ENCODE results near the gene EPB41L1.
A peak's percentile ranks its signal among the peaks of the same experiment; 100 is the strongest.

The EPB41L1 gene

GRCh38 chr20:36231331-36231730 is 76.8 kb downstream of the EPB41L1 start:
- no peak for DNase-seq

DNA sequence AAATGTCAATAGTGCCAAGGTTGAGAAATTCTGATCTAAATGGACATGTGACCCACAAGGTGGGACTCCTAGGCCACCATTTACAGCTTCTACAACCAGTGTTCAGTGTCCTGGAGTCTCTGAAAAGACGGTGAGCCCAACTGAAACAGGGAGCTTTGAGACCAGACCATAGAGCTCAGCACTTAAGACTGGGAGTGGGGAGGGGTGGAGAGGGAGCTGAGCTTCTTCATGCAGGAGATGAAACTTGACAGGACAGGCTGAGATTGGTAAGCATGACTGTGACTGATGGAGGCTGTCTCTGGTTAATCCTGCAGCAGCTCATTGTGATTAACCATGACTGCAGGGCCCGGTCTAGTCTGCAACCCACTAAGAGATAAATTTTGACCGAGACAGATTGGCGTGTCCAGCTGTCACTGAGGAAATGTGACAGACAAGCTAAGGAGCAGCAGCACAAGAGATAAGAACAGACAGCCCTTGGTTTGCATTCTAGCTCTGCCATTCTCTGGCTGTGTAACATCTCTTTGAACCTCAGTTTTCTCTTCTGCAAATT is 80.3 kb downstream of the EPB41L1 start:
- no peak for DNase-seq

GRCh38 chr20:36235892-36236785 is 81.6 kb downstream of the EPB41L1 start, which contains the start of gene AAR2:
Gene AAR2 (plus strand): TSS chr20:36236478. CDS start chr20:36239869, 3,391 bp downstream.
- peak; percentile 84 for DNase-seq

DNA sequence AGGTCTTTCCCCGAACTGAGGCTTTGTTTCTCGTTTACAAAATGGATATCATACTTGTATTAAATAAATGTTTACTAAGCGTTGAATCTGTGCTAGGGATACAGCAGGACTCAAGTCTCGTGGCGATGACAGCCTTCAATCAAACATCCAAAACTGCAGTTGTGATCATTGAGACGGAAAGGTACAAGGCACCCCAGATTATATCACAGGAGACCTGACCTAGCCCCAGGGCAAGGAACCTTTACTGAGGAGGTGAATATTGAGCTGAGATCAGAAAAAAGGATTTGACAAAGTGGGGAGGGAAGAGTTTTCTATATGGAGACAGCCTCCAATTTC is 82.2 kb downstream of the EPB41L1 start:
- DNase-seq = no peak

- DNase-seq = no peak
These were observed 82.9 kb downstream of the EPB41L1 start for GRCh38 chr20:36237477-36237876.

- no peak for DNase-seq
These were observed 83.6 kb downstream of the EPB41L1 start for GRCh38 chr20:36238153-36238552.

DNA sequence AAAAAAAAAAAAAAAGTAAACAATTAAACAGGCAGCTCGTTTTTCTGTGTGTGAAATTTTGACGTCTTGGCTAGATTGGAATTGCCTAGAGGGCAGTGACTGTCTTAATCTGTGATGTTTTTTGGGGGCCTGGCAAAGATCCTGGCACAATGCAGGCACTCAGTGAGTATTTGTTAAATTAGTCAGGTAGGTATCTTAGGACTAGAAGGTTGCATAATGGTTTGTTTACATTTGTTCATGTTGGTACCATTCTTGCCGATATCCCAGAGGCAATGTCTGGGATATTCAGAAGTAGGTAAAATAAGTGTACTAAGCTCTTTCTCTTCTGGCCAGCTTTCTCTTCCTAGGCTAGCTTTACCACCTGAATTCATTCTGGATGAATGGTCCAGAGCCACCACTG is 84.2 kb downstream of the EPB41L1 start:
- no peak for DNase-seq

DNA sequence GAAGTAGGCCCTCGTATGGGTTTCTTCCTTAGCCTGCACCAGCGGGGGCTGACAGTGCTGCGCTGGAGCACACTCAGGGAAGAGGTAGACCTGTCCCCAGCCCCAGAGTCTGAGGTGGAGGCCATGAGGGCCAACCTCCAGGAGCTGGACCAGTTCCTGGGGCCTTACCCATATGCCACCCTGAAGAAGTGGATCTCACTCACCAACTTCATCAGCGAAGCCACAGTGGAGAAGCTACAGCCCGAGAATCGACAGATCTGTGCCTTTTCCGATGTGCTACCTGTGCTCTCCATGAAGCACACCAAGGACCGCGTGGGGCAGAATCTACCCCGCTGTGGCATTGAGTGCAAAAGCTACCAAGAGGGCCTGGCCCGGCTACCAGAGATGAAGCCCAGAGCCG is 85.5 kb downstream of the EPB41L1 start:
- no peak for DNase-seq

- DNase-seq = no peak
These were observed 87.1 kb downstream of the EPB41L1 start for GRCh38 chr20:36241678-36242077.

- no peak for DNase-seq
These were observed 89.2 kb downstream of the EPB41L1 start for GRCh38 chr20:36243726-36244125.

- DNase-seq = peak; percentile 93
These were observed 91.9 kb downstream of the EPB41L1 start for GRCh38 chr20:36246401-36246800.

DNA sequence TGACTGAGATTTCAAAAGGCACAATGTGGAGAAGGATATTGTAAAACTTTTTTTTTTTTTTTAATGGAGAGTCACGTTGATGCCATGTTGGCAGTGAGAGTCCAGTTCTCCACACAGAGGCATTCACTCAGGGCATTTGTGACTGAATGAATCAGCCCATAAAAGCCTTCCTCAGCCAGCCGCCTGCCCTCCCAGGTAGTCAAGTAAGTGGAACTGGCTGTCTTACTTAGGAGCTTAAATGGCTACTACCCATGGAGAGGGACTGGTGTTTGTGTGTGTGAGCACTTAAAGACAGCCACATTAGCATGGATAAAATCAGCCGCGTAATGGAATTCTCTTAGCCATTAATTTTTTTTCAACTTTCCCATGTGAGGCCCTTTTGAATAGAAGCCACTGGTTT is 94.3 kb downstream of the EPB41L1 start:
- DNase-seq = no peak

DNA sequence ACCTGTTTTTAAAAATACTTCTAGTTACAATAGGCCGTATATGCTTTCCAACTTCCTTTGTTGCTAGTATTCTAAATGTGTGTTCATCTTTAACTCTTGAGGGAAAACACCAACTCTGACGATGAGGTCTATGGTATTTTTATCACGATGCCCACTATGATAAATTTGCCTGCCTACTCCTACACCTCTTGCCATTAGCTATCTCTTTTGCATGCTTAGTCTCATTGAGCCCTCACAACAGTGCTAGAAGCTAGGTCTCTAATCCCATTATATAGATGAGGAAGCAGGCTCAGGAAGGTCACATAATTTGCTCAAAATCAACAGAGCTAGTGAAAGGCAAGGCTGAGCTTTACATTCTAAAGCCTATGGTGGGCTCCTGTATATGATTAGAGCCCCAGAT is 94.9 kb downstream of the EPB41L1 start:
- DNase-seq = no peak

DNA sequence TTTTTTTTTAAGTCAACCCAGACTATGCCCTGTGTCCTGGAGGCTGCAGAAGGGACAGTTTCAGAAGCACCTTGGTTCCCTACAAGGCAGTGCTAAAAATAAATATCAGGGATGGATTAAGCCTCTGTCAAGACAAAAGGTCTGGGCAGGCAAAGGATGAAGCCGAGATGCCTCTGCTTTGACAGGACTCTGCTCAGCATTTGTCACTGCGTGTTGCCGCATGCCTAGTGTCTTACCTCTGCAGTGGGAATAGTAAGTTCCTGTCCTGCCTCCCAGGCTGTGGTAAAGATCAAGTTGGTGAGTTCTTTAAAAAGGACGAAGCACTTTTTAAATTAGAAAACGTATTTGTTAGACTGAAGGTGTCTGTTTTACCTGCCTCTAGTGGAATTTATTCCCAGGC is 96.9 kb downstream of the EPB41L1 start:
- no peak for DNase-seq

DNA sequence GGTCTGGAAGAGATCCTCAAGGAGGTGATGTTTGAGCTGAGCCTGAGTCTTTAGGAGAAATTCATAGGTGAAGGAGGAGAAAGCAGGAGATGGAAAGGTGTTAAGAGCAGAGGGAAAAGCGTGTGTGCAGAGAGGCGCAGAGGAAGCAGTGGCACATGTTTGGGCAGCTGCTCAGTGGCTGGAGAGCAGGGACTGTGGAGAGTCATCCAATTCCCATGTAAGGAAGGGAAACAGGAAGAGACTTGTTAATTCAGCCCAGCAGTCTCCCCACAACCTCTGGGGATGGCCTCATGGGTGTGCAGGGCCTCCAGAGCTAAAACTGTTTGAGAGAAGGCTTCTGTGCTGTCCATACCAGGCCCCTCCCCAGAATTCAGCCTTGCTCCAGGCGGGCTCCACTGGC is 98.0 kb downstream of the EPB41L1 start:
- no peak for DNase-seq

DNA sequence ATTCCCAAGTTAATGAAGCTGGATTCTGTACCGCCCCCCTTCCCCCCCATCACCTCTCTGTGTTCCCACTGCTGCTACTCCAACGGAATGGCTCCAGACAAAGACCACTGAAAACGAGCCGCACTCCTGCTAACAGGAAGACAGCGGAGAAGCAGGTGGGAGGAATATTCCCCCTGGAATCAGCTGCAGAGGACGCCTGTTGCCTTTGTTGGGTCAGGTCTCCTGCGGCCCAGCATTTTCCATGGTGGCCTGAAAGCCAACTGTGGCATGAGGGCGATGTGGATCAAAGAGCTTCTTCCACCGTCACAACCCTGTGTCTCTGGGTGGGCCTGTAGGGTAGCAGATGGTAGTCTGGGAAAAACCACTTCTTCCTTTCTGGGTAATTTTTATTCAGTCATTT is 98.5 kb downstream of the EPB41L1 start:
- no peak for DNase-seq

DNA sequence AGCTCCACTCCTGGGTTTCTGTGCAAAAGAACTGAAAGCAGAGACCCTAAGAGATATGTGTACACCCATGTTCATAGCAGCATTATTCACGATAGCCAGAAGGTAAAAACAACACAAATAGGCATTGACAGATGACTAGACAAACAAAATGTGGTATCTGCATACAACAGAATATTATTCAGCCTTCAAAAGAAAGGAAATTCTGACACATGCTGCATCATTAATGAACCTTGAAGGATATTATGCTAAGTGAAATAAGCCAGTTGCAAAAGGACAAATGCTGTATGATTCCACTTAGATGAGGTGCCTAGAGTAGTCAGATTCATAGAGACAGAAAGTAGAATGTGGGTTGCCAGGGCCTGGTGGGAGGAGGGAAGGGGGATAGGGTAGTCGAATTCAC is 99.5 kb downstream of the EPB41L1 start:
- DNase-seq = no peak

DNA sequence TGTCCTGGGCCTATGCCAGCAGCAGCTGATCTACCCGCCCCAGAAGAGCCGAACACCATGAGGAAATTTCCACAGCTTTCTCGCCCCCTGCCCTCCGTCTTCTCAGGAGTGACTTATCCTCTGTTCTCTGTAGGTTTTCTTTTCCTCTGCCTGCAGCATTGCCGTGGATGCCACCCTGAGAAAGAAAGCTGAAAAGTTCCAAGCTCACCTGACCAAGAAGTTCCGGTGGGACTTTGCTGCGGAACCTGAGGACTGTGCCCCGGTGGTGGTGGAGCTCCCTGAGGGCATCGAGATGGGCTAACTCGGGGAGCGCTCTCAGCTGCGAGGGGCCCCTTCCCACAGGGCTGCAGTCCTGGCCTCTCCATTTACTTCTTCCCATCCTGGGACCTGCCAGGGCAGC is 100.9 kb downstream of the EPB41L1 start:
- DNase-seq = no peak

DNA sequence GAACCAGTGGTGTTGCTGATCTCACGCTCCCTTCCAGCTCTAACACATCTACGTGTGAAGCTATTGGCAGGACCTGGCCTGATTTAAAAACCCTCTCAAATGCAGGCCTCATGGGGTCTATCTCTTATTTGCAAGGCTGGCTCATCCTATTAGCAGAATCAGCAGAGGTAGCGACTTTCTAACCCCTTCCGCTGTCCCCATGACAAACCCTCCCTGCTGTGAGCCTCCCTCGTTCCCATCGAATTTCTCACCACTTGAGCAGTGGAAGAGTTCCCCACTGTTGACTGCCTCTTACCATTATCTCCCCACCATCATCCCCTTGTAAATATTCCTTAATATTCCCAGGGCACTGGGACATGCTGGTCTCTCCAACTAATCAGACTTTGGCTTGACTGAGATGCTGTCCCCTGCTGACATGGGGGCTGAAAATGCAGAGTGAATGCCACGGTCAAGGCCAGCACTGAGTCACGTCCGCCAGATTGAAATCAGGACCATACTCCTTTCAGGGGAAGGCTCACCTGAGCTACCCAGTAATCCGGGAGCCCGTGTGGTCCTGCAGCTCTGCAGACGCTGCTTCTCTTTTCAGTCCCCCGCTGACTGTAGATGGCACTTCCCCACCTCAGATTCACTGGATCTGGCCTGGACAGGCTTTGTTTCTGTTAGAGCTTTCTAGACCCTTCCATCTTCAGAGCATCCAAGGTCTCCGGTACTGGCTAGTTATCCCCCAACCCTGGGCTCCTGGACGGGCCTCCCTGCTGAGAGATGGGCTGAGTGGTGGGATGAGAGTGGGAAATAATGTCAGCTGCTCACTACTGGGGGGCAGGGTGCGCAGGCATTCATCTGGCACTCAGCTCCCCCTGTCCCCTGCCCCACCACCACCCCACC is 104.9 kb downstream of the EPB41L1 start:
- no peak for DNase-seq

DNA sequence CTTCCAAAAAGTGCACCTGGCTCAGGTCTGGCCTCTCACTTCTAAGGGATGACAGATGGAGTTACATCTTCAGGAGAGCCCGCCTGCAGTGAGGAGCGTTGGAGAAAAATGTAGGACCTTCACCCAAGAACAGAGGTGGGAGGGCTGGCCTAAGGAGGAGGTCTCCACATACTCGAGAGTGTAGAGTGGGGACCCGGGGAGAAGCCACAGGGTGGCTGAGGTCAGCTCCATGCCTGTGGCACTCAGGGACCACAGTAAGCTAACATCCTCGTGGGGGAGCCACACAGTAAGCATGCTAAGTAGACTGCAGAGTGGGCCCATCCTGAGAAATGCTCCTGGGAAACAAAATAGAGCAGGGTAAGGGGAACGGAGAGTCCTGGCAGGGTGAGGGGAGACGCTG is 105.8 kb downstream of the EPB41L1 start:
- no peak for DNase-seq

- DNase-seq = no peak
These were observed 107.0 kb downstream of the EPB41L1 start for GRCh38 chr20:36261389-36262105.

DNA sequence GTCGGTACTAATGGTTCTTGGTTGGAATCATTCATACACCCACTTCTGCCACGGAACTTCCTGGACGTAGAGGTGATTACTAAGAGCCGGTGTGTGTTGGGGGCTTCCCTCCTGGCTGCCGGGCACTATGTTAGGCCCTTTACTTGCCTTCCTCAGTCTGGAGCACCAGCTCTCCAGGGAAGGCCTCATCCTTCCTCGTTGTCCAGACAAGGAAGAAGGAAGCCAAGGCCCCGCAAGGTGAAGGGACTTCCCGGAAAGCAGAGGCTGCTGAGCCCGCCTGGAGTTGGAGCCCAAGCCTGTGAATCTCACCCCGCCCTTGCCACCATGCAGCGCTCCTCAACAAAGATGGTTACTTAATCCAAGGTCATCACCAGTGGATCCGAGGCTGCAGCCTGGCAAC is 107.9 kb downstream of the EPB41L1 start:
- no peak for DNase-seq

Measured in NCI-H146 (cell line).